H9 (cell line): ENCODE data around the gene FAS. TPM values are rescaled to one million over a fixed set of nuclear protein-coding genes. Genes with fewer than 3 reads are reported as not detected.

Experiments
- DNase-seq: peaks from one replicate; pipeline ENCODE4 v3.0.0-alpha.2; 2017
- H2AFZ ChIP-seq: one replicate; pipeline ENCODE4 v1.6.1; 2013; ENCODE audit warnings: mild to moderate bottlenecking, low read length, control low read depth, moderate library complexity
- H2AK5ac ChIP-seq: 2 replicates; pipeline ENCODE4 v1.6.1; 2013; ENCODE audit warnings: low read length, control low read depth, mixed read lengths; ENCODE audit not compliant: insufficient read length
- H2BK120ac ChIP-seq: one replicate; pipeline ENCODE4 v1.6.1; 2013; ENCODE audit warnings: low read depth, mild to moderate bottlenecking, low read length, control low read depth, inconsistent platforms; ENCODE audit not compliant: poor library complexity, severe bottlenecking
- H2BK12ac ChIP-seq: 2 replicates; pipeline ENCODE4 v1.6.1; 2013; ENCODE audit warnings: low read length, control low read depth, mixed read lengths, low read depth; ENCODE audit not compliant: insufficient read length
- H2BK15ac ChIP-seq: 2 replicates; pipeline ENCODE4 v1.6.1; 2013; ENCODE audit warnings: low read depth, low read length, control low read depth
- H2BK20ac ChIP-seq: one replicate; pipeline ENCODE4 v1.6.1; 2013; ENCODE audit warnings: low read depth, mild to moderate bottlenecking, low read length, control low read depth, inconsistent platforms; ENCODE audit not compliant: poor library complexity, severe bottlenecking
- H2BK5ac ChIP-seq: 2 replicates; pipeline ENCODE4 v1.6.1; 2013; ENCODE audit warnings: low read length, control low read depth, mixed read lengths; ENCODE audit not compliant: insufficient read length
- H3K14ac ChIP-seq: 2 replicates; pipeline ENCODE4 v1.6.1; 2013; ENCODE audit warnings: low read length, control low read depth; ENCODE audit not compliant: insufficient read depth
- H3K18ac ChIP-seq: 2 replicates; pipeline ENCODE4 v1.6.1; 2013; ENCODE audit warnings: low read depth, mild to moderate bottlenecking, mixed read lengths, low read length, control low read depth; ENCODE audit not compliant: insufficient read length
- H3K23ac ChIP-seq: 2 replicates; pipeline ENCODE4 v1.6.1; 2013; ENCODE audit warnings: low read length, control low read depth, mixed read lengths, low read depth; ENCODE audit not compliant: insufficient read length
- H3K23me2 ChIP-seq: 2 replicates; pipeline ENCODE4 v1.6.1; 2013; ENCODE audit warnings: low read depth, mild to moderate bottlenecking, mixed read lengths, low read length, control low read depth; ENCODE audit not compliant: insufficient read length, poor library complexity, severe bottlenecking
- H3K27ac ChIP-seq: 2 replicates; pipeline ENCODE4 v1.5.1; 2013; ENCODE audit warnings: low read length, control low read depth, mixed read lengths, low read depth; ENCODE audit not compliant: insufficient read length
- H3K27me3 ChIP-seq: 2 replicates; pipeline ENCODE4 v1.6.1; 2013; ENCODE audit warnings: low read length, control low read depth, inconsistent platforms; ENCODE audit not compliant: insufficient read depth
- H3K4ac ChIP-seq: 2 replicates; pipeline ENCODE4 v1.6.1; 2013; ENCODE audit warnings: low read depth, mild to moderate bottlenecking, control low read depth, inconsistent platforms, low read length, moderate library complexity
- H3K4me1 ChIP-seq: 2 replicates; pipeline ENCODE4 v1.6.1; 2013; ENCODE audit warnings: low read length, control low read depth, inconsistent platforms; ENCODE audit not compliant: insufficient read depth
- H3K4me2 ChIP-seq: 2 replicates; pipeline ENCODE4 v1.6.1; 2013; ENCODE audit warnings: low read length, control low read depth, mixed read lengths; ENCODE audit not compliant: insufficient read length, insufficient read depth
- H3K56ac ChIP-seq: 2 replicates; pipeline ENCODE4 v1.6.1; 2013; ENCODE audit warnings: low read depth, mild to moderate bottlenecking, mixed read lengths, low read length, control low read depth; ENCODE audit not compliant: insufficient read length
- H3K79me1 ChIP-seq: 2 replicates; pipeline ENCODE4 v1.6.1; 2013; ENCODE audit warnings: low read depth, mild to moderate bottlenecking, moderate library complexity, low read length, control low read depth, inconsistent platforms; ENCODE audit not compliant: insufficient read depth, poor library complexity, severe bottlenecking
- H3K79me2 ChIP-seq: 2 replicates; pipeline ENCODE4 v1.6.1; 2013; ENCODE audit warnings: low read length, control low read depth, inconsistent platforms; ENCODE audit not compliant: insufficient read depth
- H3K9ac ChIP-seq: 2 replicates; pipeline ENCODE4 v1.6.1; 2013; ENCODE audit warnings: low read length, control low read depth, mixed read lengths; ENCODE audit not compliant: insufficient read length; ENCODE audit errors: extremely low read depth
- H3K9me3 ChIP-seq: one replicate; pipeline ENCODE4 v1.6.1; 2013; ENCODE audit warnings: low read depth, low read length, inconsistent platforms; ENCODE audit not compliant: control insufficient read depth
- H3T11ph ChIP-seq: one replicate; pipeline ENCODE4 v1.6.1; 2013; ENCODE audit warnings: mild to moderate bottlenecking, low read length, control low read depth, inconsistent platforms
- H4K20me1 ChIP-seq: one replicate; pipeline ENCODE4 v1.6.1; 2013; ENCODE audit not compliant: control insufficient read depth, insufficient read length, insufficient read depth
- H4K5ac ChIP-seq: 2 replicates; pipeline ENCODE4 v1.6.1; 2013; ENCODE audit warnings: low read depth, mild to moderate bottlenecking, mixed read lengths, low read length, control low read depth; ENCODE audit not compliant: insufficient read length
- H4K8ac ChIP-seq: replicated peaks from 2 replicates; pipeline ENCODE4 v1.6.1; 2013; ENCODE audit warnings: low read length, control low read depth, mixed read lengths, low read depth; ENCODE audit not compliant: insufficient read length
- H4K91ac ChIP-seq: 2 replicates; pipeline ENCODE4 v1.6.1; 2013; ENCODE audit warnings: low read depth, mild to moderate bottlenecking, moderate library complexity, mixed read lengths, low read length, control low read depth; ENCODE audit not compliant: insufficient read length
- H3K27ac Mint-ChIP-seq, 3 experiments: 2 replicates in 2 of 3; 3 replicates in 1 of 3; pipeline ENCODE4 v1.8.0; 2020 to 2021; ENCODE audit warnings: mixed read lengths in 3 of 3, mild to moderate bottlenecking in 1 of 3, moderate library complexity in 1 of 3
- H3K27me3 Mint-ChIP-seq: 2 replicates; pipeline ENCODE4 v1.8.0; 2021; ENCODE audit warnings: low read depth, mild to moderate bottlenecking, moderate library complexity, mixed read lengths
- H3K36me3 Mint-ChIP-seq, 3 experiments: 2 replicates in 2 of 3; 3 replicates in 1 of 3; pipeline ENCODE4 v1.8.0; 2020 to 2021; ENCODE audit warnings: low read depth in 3 of 3, mixed read lengths in 3 of 3; ENCODE audit not compliant: insufficient read depth in 1 of 3
- H3K4me1 Mint-ChIP-seq, 2 experiments: 2 replicates each; pipeline ENCODE4 v1.8.0; 2020; ENCODE audit warnings: mixed read lengths in 2 of 2
- H3K4me3 Mint-ChIP-seq, 2 experiments: 2 replicates in 1 of 2; 3 replicates in 1 of 2; pipeline ENCODE4 v1.8.0; 2020 to 2021; ENCODE audit warnings: mild to moderate bottlenecking in 2 of 2, mixed read lengths in 2 of 2, moderate library complexity in 1 of 2
- H3K9me3 Mint-ChIP-seq, 2 experiments: 2 replicates in 1 of 2; 3 replicates in 1 of 2; pipeline ENCODE4 v1.8.0; 2020; ENCODE audit warnings: mild to moderate bottlenecking in 2 of 2, mixed read lengths in 2 of 2, moderate library complexity in 1 of 2
- WGBS: extraction: QIAGEN DNeasy Blood & Tissue Kit; methylation state at CpG from one replicate; pipeline ENCODE4 v1.1.7; 2013; ENCODE audit warnings: missing lambda C conversion rate, low lambda C conversion rate, mixed read lengths; ENCODE audit not compliant: insufficient read length; ENCODE audit errors: extremely low coverage; 5-methylcytosine and 5-hydroxymethylcytosine counted together
- total RNA-seq: library from RNA; stranded (reverse); gene quantifications from 2 replicates; pipeline ENCODE4 v1.2.1, GENCODE V29; 2021
- TF ChIP-seq, protein P1 (sequence below): fragments of 200-600 bp; sonication (generic); conservative IDR thresholded peaks from 3 replicates; pipeline ENCODE4 v1.8.0; 2021; ENCODE audit warnings: antibody characterized with exemption, mild to moderate bottlenecking

Gene FAS
- total RNA-seq, 1 experiment from 2014 or later = 3.0 TPM

DNA sequence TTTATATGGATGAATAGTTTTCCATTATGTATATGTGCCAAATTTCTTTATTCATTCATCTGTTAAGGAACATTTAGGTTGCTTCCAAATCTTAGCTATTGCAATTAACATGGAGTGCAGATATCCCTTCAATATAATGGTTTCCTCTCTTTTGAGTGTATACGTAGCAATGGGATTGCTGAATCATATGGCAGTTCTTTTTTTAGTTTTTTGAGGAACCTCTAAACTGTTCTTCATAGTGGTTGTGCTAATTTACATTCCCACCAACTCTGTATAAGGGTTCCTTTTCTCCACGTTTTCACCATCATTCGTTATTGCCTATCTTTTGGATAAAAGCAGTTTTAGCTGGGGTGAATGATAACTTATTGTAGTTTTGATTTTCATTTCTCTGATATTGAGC is 46.5 kb downstream of the FAS start:
- no peaks in the 10 kb centered on the region for H3K27me3 ChIP-seq
- H3K23ac ChIP-seq = no peak overlapping the region
- no peak for DNase-seq
- Mint-ChIP-seq H3K4me3 (no peak overlapping the region), H3K9me3 (no peaks in the 10 kb centered on the region), H3K36me3 (no peaks in the 10 kb centered on the region), H3K27me3 (no peaks in the 10 kb centered on the region), H3K4me1 (peaks cover 6 to 10% of the 10 kb centered on the region in 2 experiments), H3K27ac (no peak overlapping the region)
- H4K8ac ChIP-seq = no peak overlapping the region
- no CpG with 5 or more reads among the region's 3 CpGs for WGBS
- H2BK20ac ChIP-seq = no peak overlapping the region
- H4K20me1 ChIP-seq = no peaks in the 10 kb centered on the region
- H3K23me2 ChIP-seq = no peaks in the 10 kb centered on the region
- H2BK12ac ChIP-seq = no peak overlapping the region
- no peaks in the 10 kb centered on the region for H3K79me2 ChIP-seq
- no peak overlapping the region for H3K18ac ChIP-seq
- H3K14ac ChIP-seq = no peak overlapping the region
- no peak overlapping the region for H4K5ac ChIP-seq
- no peak overlapping the region for H2BK15ac ChIP-seq
- no peak overlapping the region for H3K4me2 ChIP-seq
- H2BK120ac ChIP-seq = no peak overlapping the region
- H3K4ac ChIP-seq = no peak overlapping the region
- H2AFZ ChIP-seq = no peak overlapping the region
- TF ChIP-seq, protein P1, sequence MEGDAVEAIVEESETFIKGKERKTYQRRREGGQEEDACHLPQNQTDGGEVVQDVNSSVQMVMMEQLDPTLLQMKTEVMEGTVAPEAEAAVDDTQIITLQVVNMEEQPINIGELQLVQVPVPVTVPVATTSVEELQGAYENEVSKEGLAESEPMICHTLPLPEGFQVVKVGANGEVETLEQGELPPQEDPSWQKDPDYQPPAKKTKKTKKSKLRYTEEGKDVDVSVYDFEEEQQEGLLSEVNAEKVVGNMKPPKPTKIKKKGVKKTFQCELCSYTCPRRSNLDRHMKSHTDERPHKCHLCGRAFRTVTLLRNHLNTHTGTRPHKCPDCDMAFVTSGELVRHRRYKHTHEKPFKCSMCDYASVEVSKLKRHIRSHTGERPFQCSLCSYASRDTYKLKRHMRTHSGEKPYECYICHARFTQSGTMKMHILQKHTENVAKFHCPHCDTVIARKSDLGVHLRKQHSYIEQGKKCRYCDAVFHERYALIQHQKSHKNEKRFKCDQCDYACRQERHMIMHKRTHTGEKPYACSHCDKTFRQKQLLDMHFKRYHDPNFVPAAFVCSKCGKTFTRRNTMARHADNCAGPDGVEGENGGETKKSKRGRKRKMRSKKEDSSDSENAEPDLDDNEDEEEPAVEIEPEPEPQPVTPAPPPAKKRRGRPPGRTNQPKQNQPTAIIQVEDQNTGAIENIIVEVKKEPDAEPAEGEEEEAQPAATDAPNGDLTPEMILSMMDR = no peak
- H3K9me3 ChIP-seq = no peaks in the 10 kb centered on the region
- H4K91ac ChIP-seq = no peak overlapping the region
- no peak overlapping the region for H3K56ac ChIP-seq
- H3K9ac ChIP-seq = no peak overlapping the region
- no peaks in the 10 kb centered on the region; the same call in 1 of the 2 replicates for H3K4me1 ChIP-seq
- no peak overlapping the region for H2BK5ac ChIP-seq
- no peak overlapping the region for H3K27ac ChIP-seq
- H3K79me1 ChIP-seq = no peaks in the 10 kb centered on the region
- H2AK5ac ChIP-seq = no peak overlapping the region
- H3T11ph ChIP-seq = no peak overlapping the region
